Measurements from ENCODE around the gene ASAP3.

DNA sequence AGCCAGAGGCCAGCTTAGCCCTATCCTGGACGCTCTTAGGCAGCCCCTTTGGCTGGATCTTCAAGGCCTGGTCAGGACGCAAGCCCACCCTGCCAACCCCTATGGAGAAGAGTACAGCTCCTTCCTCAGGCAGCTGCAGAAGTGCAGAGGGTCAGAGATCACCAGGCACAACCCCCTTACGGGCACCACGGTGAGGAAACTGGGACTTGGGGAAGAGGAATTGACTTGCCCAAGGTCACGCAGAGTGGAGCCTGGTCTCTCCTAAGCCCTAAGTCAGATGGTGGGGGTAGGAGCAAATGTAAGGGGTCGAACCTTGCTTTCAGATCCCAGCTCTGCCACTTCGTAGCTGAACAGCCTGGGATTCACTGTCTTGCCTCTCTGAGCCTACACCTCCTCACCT lies 43.4 kb upstream of the ASAP3 start:
- TF ChIP-seq, protein P1, sequence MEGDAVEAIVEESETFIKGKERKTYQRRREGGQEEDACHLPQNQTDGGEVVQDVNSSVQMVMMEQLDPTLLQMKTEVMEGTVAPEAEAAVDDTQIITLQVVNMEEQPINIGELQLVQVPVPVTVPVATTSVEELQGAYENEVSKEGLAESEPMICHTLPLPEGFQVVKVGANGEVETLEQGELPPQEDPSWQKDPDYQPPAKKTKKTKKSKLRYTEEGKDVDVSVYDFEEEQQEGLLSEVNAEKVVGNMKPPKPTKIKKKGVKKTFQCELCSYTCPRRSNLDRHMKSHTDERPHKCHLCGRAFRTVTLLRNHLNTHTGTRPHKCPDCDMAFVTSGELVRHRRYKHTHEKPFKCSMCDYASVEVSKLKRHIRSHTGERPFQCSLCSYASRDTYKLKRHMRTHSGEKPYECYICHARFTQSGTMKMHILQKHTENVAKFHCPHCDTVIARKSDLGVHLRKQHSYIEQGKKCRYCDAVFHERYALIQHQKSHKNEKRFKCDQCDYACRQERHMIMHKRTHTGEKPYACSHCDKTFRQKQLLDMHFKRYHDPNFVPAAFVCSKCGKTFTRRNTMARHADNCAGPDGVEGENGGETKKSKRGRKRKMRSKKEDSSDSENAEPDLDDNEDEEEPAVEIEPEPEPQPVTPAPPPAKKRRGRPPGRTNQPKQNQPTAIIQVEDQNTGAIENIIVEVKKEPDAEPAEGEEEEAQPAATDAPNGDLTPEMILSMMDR (conservative IDR thresholded peaks at IDR 0.05 in 1 of 2, IDR thresholded peaks at IDR 0.05 in 1 of 2; ENCODE audit: extremely low read depth in 1 of 2, insufficient read depth in 1 of 2, low read depth in 1 of 2, low read length in 2 of 2): no peak
- no peak for TF ChIP-seq EZH2 (IDR thresholded peaks at IDR 0.05; ENCODE audit: borderline replicate concordance, low read length)
